GM12891 (cell line): ENCODE data around the gene EIF2A.
"Not testable (repeated sequence)": the region's sequence is repeated elsewhere in the genome, so short reads cannot be mapped to it uniquely, and the experiment has no call there.

ENCODE experiments used
- DNase-seq: peaks from one replicate; pipeline ENCODE4 v3.0.0; 2011; ENCODE audit warnings: low spot score; ENCODE audit not compliant: insufficient read length
- FAIRE-seq: peaks from 2 replicates; lab custom pipeline; 2011; peaks lifted over from hg19 to GRCh38; lab: Jason Lieb, UNC
- PAX5 ChIP-seq: IDR thresholded peaks from 2 replicates; pipeline ENCODE4 v1.6.1; 2011; ENCODE audit warnings: low read length, moderate library complexity, mild to moderate bottlenecking; ENCODE audit not compliant: insufficient read depth, severe bottlenecking
- POLR2A ChIP-seq: IDR thresholded peaks from 2 replicates; pipeline ENCODE4 v1.6.1; 2011; ENCODE audit warnings: low read depth, low read length, control low read depth
- POLR2AphosphoS5 ChIP-seq: IDR thresholded peaks from 2 replicates; pipeline ENCODE4 v1.6.1; 2011; ENCODE audit warnings: low read depth, low read length, control low read depth
- POU2F2 ChIP-seq: IDR thresholded peaks from 2 replicates; pipeline ENCODE4 v1.6.1; 2011; ENCODE audit warnings: low read depth, mild to moderate bottlenecking, control low read depth, low read length, moderate library complexity
- SPI1 ChIP-seq: IDR thresholded peaks from 2 replicates; pipeline ENCODE4 v1.6.1; 2011; ENCODE audit warnings: low read depth, low read length, control low read depth
- TAF1 ChIP-seq: IDR thresholded peaks from 2 replicates; pipeline ENCODE4 v1.6.1; 2011; ENCODE audit warnings: low read depth, low read length, control low read depth

EIF2A gene

DNA sequence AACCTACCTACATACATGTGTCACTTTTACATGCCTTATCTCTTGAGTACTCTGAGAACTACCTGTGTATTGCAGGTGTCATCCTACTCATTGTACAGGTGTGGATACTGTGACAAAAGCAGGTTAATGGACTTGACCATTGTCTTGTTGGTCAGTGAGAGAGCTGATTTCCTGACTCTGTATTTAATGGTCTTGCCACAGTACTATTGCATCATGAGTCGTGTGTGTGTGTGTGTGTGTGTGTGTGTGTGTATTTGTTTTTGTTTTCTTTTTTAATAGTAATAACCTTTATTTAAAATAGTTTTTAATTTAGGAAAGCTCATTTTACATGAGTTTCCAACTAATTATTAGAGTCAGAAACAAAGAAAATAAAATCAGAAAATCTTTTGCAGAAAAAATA, 64.2 kb downstream of the EIF2A start:
- TF ChIP-seq POLR2A = no peak
- TF ChIP-seq POLR2AphosphoS5 = no peak
- TF ChIP-seq POU2F2 = no peak
- no peak for TF ChIP-seq SPI1
- no peak for TF ChIP-seq PAX5
- no peak for TF ChIP-seq TAF1
- DNase-seq (no peak), FAIRE-seq (no peak)

DNA sequence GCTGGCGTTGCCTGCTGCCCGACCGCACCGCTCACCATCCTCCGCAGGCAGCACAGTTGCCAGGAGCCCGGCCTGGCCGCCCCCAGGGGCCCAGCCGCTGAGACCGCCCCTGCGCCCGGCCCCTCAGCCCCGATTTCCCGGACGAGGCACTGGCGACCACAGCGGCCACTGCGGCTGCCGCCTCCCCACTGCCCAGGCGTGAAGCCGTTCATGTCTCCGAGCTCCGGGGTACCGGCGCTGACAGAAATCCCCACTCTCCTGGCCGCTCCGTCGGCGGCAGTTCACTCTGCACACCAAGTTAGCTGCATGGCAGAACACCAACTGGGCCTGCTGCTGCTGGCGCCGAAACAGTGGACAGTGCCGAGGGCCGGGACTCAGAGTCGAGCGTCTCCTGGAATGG, 65.1 kb downstream of the EIF2A start:
- DNase-seq = no peak
- FAIRE-seq = no peak
- TF ChIP-seq POLR2AphosphoS5 = no peak
- no peak for TF ChIP-seq PAX5
- no peak for TF ChIP-seq SPI1
- TF ChIP-seq POU2F2 = no peak
- TF ChIP-seq POLR2A = no peak
- TF ChIP-seq TAF1 = no peak

DNA sequence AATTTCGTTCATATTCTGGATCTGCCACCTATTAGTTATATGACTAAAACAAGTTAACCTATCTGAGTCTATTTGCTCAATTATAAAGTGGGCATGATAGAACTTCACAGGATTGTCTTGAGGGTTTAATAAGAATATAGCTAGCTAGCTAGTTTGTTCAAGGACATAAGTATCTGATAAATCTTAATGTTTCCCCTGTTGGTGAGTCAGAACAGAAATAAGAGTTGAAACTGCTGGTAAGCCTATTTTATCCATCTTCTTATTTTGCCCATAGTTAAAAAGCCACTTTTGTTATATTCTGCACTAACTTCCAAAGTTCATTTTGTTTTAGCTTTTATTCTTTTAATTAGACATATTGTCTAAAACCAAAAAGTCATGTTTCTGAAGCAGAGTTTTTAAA, 65.9 kb downstream of the EIF2A start:
- TF ChIP-seq TAF1 (no peak), PAX5 (no peak), POLR2A (no peak), POLR2AphosphoS5 (no peak), SPI1 (no peak), POU2F2 (no peak)
- DNase-seq (no peak), FAIRE-seq (no peak)

DNA sequence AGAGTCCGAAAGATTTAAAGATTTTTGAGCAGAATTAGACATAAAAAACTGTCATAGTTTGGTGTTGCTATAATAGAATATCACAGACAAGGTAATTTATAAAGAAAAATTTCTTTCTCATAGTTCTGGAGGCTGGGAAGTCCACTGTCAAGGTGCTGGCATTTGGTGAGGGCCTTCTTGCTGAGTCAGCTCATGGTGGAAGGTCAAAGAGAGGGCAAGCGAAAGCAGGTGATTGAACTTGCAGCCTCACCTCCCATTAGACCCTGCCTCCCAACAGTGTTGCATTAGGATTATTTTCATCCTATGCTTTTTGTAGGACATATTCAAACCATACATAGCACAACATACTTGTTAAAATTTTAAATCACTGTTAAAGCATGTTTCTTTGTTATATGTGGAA, 66.4 kb downstream of the EIF2A start:
- FAIRE-seq (no peak), DNase-seq (no peak)
- TF ChIP-seq SPI1 (no peak), POU2F2 (no peak), POLR2A (no peak), TAF1 (no peak), POLR2AphosphoS5 (no peak), PAX5 (no peak)

DNA sequence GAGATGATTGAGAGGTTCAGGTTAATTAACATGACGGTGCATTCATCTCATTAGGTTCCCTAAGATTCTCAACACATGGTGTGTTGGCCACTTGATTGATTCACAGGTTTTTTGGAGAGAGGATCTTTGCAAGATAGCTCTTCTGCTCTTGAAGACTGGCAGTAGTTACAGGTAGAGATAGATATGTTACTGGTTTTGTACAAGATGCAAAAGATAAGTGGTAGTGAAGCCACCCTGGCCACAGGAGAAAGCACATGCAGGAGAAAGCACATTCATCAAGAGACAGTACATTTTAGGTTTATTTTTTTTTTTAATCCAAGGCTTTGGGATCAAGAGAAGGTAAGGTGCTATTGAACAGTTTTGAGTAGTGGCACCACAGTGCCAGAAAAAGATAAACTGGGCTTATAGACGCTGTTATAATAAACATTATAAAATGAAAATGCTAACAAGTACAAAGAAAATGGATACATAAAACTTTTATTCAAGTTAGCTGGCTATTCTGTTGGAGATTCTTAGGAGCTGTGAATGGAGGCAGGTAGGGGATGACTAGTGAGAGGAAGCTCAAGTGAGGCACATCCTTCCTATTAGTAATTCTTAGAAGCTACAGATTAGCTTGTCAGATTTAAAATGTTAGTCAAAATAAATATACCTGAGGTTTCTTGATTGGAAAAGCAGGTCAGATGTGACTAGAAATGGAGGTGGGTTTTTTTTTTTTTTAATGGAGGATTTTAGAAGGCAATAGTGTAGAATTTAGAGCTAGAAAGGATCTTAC, 67.3 kb downstream of the EIF2A start:
- DNase-seq (no peak), FAIRE-seq (no peak)
- TF ChIP-seq SPI1 (no peak), POLR2AphosphoS5 (no peak), PAX5 (no peak), POU2F2 (no peak), POLR2A (no peak), TAF1 (no peak)

DNA sequence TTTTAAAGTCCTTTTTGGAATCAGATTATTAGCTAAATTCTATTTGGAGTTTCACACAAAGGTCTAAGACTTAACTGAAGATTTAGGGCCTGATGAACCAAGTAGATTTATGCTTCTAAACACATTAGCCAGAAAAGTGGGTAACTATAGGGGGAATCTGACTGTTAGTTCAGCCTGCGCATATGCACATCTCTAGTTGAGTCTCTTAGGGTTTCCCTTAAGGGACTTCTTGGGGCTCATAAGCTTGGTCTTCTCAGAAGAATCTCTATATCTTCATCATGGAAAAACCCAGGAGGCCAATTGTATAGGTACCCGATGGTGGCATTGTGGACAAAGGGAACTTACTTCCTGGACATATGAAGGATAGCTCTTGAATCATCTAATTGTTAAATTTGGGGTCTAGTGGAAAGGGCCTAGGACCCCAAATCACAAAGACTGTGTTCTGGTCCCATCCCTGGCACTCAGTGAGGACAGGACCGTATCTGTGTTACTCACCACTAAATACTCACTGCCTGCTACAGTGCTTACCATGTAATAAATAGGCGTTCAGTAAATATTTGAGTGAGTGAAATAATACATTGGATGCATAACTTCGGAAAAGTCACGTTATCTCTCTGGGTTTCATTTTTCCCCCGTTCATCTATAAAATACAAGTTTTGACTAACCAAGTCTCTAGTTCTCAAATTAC, 73.6 kb downstream of the EIF2A start:
- FAIRE-seq (no peak), DNase-seq (no peak)
- no peak for TF ChIP-seq SPI1
- no peak for TF ChIP-seq POU2F2
- no peak for TF ChIP-seq POLR2AphosphoS5
- TF ChIP-seq TAF1 = no peak
- no peak for TF ChIP-seq PAX5
- TF ChIP-seq POLR2A = no peak; the same call in 1 of the 2 replicates

DNA sequence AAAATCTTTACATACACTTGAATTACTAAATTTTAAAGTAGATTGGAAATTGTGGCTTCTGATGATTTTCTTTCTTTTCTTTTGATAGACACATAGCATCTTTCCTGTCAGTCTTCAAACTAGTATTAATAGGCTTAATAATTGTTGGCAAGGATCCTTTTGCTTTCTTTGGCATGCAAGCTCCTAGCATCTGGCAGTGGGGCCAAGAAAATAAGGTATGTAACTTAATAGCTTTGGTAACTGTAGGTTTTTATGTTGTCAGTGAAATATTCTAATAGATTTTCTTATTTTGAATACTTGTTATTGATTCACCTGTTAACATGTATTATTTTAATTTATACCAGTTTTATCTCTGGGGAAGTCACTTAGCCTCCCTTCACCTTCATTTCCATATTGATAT, 76.4 kb downstream of the EIF2A start:
- FAIRE-seq, DNase-seq: not testable (repeated sequence)

DNA sequence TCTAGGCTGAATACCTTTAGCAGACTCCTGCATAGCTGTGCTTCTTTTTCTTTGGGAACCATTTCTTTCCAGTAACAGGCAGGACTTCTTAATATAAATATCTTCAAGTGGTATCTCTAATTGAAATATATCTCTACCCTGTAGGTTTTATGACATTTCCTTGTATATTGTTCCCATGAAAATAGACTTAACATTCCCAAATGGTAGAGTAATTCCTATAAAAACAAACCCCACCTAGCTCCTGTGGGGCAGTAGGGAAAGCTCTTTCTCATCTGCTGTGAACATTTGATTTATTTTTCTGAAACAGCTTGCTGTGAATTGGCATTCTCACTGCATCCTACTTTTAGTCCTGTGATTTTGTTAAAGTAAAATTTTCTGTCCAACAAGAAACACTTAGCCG, 77.4 kb downstream of the EIF2A start:
- FAIRE-seq (no peak), DNase-seq (no peak)
- no peak for TF ChIP-seq POLR2A
- TF ChIP-seq SPI1 = no peak
- no peak for TF ChIP-seq POLR2AphosphoS5
- no peak for TF ChIP-seq PAX5
- no peak for TF ChIP-seq TAF1
- no peak for TF ChIP-seq POU2F2

DNA sequence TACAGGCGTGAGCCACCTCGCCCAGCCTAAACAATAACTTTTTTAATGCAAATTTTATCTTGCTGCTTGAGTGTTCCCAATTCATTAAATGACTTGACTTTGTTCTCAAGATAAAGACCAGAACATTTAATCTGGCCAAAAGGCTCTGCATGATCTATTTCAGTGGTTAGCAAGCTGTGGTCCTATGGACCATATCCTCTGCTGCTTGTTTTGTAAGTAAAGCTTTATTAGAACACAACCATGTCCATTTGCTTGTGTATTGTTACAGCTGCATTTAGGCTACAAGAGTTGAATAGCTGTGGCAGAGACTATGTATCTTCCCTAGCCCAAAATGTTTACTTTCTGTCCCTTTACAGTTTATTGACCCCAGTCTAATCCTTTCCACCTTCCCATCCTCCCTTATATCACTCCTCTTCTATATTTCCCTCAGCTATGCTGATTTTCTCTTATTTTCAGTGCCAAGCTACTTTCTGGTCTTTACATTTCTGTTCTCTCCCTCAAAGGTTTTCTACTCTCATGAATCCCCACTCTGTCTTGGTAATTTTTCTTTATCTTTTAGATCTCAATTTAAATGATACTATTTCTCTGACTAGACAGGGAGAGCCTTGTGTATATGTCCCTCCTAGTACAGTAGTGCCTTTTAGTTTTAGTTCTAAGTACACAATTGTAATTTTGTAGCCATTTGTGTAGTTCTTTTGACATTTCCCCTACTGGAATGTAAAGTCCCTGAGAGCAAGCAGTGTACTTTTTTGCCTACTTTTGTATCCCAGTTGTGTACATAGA, 79.8 kb downstream of the EIF2A start:
- DNase-seq (no peak), FAIRE-seq (no peak)
- TF ChIP-seq POLR2AphosphoS5 = no peak
- TF ChIP-seq SPI1 = no peak
- no peak for TF ChIP-seq TAF1
- no peak for TF ChIP-seq PAX5
- TF ChIP-seq POU2F2 = no peak
- no peak for TF ChIP-seq POLR2A
